Endothelial cell of umbilical vein (primary cell): ENCODE data around the gene GALR3. TPM values are rescaled to one million over a fixed set of nuclear protein-coding genes. Genes with fewer than 3 reads are reported as not detected.
A peak's percentile ranks its signal among the peaks of the same experiment; 100 is the strongest.

Experiments
- microRNA counts: library from miRNA; unstranded; fragments of <30 nt; microRNA quantifications from one replicate; lab custom pipeline; 2016
- microRNA-seq: library from miRNA; unstranded; fragments of <30 nt; microRNA quantifications from one replicate; pipeline ENCODE4 v1.2.0, GENCODE V29; 2021; ENCODE audit warnings: borderline number of aligned reads, borderline replicate concordance
- polyA plus RNA-seq, 4 experiments: library from polyadenylated mRNA; depleted of rRNA in 3 of 4; stranded (reverse) in 3 of 4; unstranded in 1 of 4; fragments of >200 nt; gene quantifications; 2 replicates each; pipeline versions ENCODE4 v1.2.1 to v1.2.3, GENCODE V29; 2011 to 2012; ENCODE audit warnings: missing spikeins in 1 of 4
- small RNA-seq: library from RNA; depleted of rRNA; stranded (forward); fragments of <200 nt; gene quantifications from one replicate; pipeline ENCODE3, GENCODE V24; 2012; ENCODE audit warnings: low replicate concordance, low read depth; ENCODE audit not compliant: insufficient read depth, insufficient read length
- total RNA-seq: library from RNA; stranded (reverse); gene quantifications from 2 replicates; pipeline ENCODE4 v1.2.3, GENCODE V29; 2021

The GALR3 gene
- total and polyA plus RNA-seq, 2 donors (not counting 3 experiments of a cell fraction or from before 2014, with no cell fraction given): not detected

MicroRNAs within 50 kb of the gene (microRNA counts, 767-probe panel; counts per million panel counts)
- microRNA hsa-miR-658 (lab: Ali Mortazavi, UCI) (723 counts per million, percentile 96 among the panel's probes with 10 or more counts), microRNA hsa-miR-659-3p (lab: Ali Mortazavi, UCI) (723 counts per million, percentile 96 among the panel's probes with 10 or more counts)

Small RNAs within 50 kb of the gene (microRNA-seq; reads per million reads assigned to microRNA genes)
- gene MIR659: not detected

Small RNAs within 50 kb of the gene (small RNA-seq; reads per million reads assigned to genes)
- gene MIR659: not detected

Other genes with a start within 250 kb of the GALR3 start
- not detected in 2 replicates for gene LGALS2, start 243.3 kb upstream of the GALR3 start, total RNA-seq
- gene LGALS2, start 243.3 kb upstream of the GALR3 start, polyA plus RNA-seq: not detected in 2 replicates
- 55.9 and 67.5 TPM in 2 replicates for gene GGA1, start 214.5 kb upstream of the GALR3 start, total RNA-seq
- 54.1 and 75.6 TPM in 2 replicates for gene GGA1, start 214.5 kb upstream of the GALR3 start, polyA plus RNA-seq
- gene SH3BP1, start 183.7 kb upstream of the GALR3 start, total RNA-seq: 2.8 and 4.3 TPM in 2 replicates
- gene SH3BP1, start 183.7 kb upstream of the GALR3 start, polyA plus RNA-seq: 2.3 and 4.2 TPM in 2 replicates
- gene PDXP, start 164.7 kb upstream of the GALR3 start, total RNA-seq: 14.8 and 18.0 TPM in 2 replicates
- 20.0 and 22.6 TPM in 2 replicates for gene PDXP, start 164.7 kb upstream of the GALR3 start, polyA plus RNA-seq
- gene LGALS1, start 147.7 kb upstream of the GALR3 start, total RNA-seq: 2,698 and 3,340 TPM in 2 replicates
- 13,642 and 14,745 TPM in 2 replicates for gene LGALS1, start 147.7 kb upstream of the GALR3 start, polyA plus RNA-seq
- 29.1 and 31.5 TPM in 2 replicates for gene NOL12, start 137.0 kb upstream of the GALR3 start, total RNA-seq
- 22.0 and 23.2 TPM in 2 replicates for gene NOL12, start 137.0 kb upstream of the GALR3 start, polyA plus RNA-seq
- 104 TPM in 2 replicates for gene TRIOBP, start 126.3 kb upstream of the GALR3 start, total RNA-seq
- 53.8 and 60.6 TPM in 2 replicates for gene TRIOBP, start 126.3 kb upstream of the GALR3 start, polyA plus RNA-seq
- gene GCAT, start 15.4 kb upstream of the GALR3 start, total RNA-seq: 19.7 and 19.9 TPM in 2 replicates
- gene GCAT, start 15.4 kb upstream of the GALR3 start, polyA plus RNA-seq: 19.7 and 24.4 TPM in 2 replicates
- gene ANKRD54, start 21.0 kb downstream of the GALR3 start, total RNA-seq: 25.5 and 26.0 TPM in 2 replicates
- 26.7 and 40.0 TPM in 2 replicates for gene ANKRD54, start 21.0 kb downstream of the GALR3 start, polyA plus RNA-seq
- 442 and 479 TPM in 2 replicates for gene EIF3L, start 26.0 kb downstream of the GALR3 start, total RNA-seq
- 601 and 647 TPM in 2 replicates for gene EIF3L, start 26.0 kb downstream of the GALR3 start, polyA plus RNA-seq
- gene MICALL1, start 82.9 kb downstream of the GALR3 start, total RNA-seq: 65.2 and 66.9 TPM in 2 replicates
- 23.9 and 30.5 TPM in 2 replicates for gene MICALL1, start 82.9 kb downstream of the GALR3 start, polyA plus RNA-seq
- 0.44 and 0.46 TPM in 2 replicates for gene C22orf23, start 130.2 kb downstream of the GALR3 start, total RNA-seq
- 0.23 and 0.43 TPM in 2 replicates for gene C22orf23, start 130.2 kb downstream of the GALR3 start, polyA plus RNA-seq
- gene POLR2F, start 130.3 kb downstream of the GALR3 start, total RNA-seq: 98.3 and 106 TPM in 2 replicates
- 112 and 133 TPM in 2 replicates for gene POLR2F, start 130.3 kb downstream of the GALR3 start, polyA plus RNA-seq
- gene SOX10, start 161.2 kb downstream of the GALR3 start, total RNA-seq: not detected in 2 replicates
- gene SOX10, start 161.2 kb downstream of the GALR3 start, polyA plus RNA-seq: not detected in 2 replicates
- 18.0 and 18.5 TPM in 2 replicates for gene PICK1, start 234.0 kb downstream of the GALR3 start, total RNA-seq
- gene PICK1, start 234.0 kb downstream of the GALR3 start, polyA plus RNA-seq: 18.8 and 20.8 TPM in 2 replicates